IMR-90 (cell line): ENCODE data around the gene OR51E2. TPM values are rescaled to one million over a fixed set of nuclear protein-coding genes. Genes with fewer than 3 reads are reported as not detected.

Experiments
- ATAC-seq: fragments of 200-7000 bp; cut with Tn5 transposase; 2 replicates; pipeline ENCODE4 v1.9.1; 2020; ENCODE audit warnings: low read depth, mild to moderate bottlenecking, moderate library complexity
- BruUV-seq: library from RNA; stranded (reverse); fragments of 400-500 nt; replicated peaks from 2 replicates; lab custom pipeline; 2021; lab: Mats Ljungman, UMichigan
- CTCF ChIA-PET: fragments of 300-600 bp; formaldehyde crosslinking; extraction: SDS; loops from one replicate; lab custom pipeline; 2021; ENCODE audit warnings: antibody characterized with exemption; lab: Yijun Ruan, JAX
- POLR2A ChIA-PET: fragments of 300-600 bp; sonication (Branson Sonifier 250); formaldehyde crosslinking; loops from one replicate; lab custom pipeline; 2022; ENCODE audit warnings: antibody characterized with exemption; ENCODE audit not compliant: unreplicated experiment; lab: Charles Lee
- DNase-seq: peaks from one replicate; pipeline ENCODE4 v3.0.0; 2013
- H2AFZ ChIP-seq: replicated peaks from 2 replicates; pipeline ENCODE3; 2013; ENCODE audit warnings: low read length, mild to moderate bottlenecking; ENCODE audit not compliant: poor library complexity
- H2AK5ac ChIP-seq: 2 replicates; pipeline ENCODE4 v1.6.1; 2013; ENCODE audit warnings: low read depth, low read length, inconsistent platforms
- H2AK9ac ChIP-seq: replicated peaks from 2 replicates; pipeline ENCODE3; 2013; ENCODE audit warnings: mild to moderate bottlenecking, low read depth, low read length, moderate library complexity; ENCODE audit not compliant: poor library complexity
- H2BK120ac ChIP-seq: 2 replicates; pipeline ENCODE4 v1.6.1; 2013; ENCODE audit warnings: low read depth, low read length, inconsistent platforms
- H2BK15ac ChIP-seq: 3 replicates; pipeline ENCODE4 v1.6.1; 2013; ENCODE audit warnings: low read depth, low read length, inconsistent platforms
- H2BK20ac ChIP-seq: 2 replicates; pipeline ENCODE4 v1.6.1; 2013; ENCODE audit warnings: low read depth, mild to moderate bottlenecking, inconsistent platforms, low read length, moderate library complexity
- H2BK5ac ChIP-seq: 2 replicates; pipeline ENCODE4 v1.6.1; 2013; ENCODE audit warnings: mild to moderate bottlenecking, low read depth, low read length, inconsistent platforms; ENCODE audit not compliant: poor library complexity, severe bottlenecking
- H3K14ac ChIP-seq: replicated peaks from 2 replicates; pipeline ENCODE4 v1.6.1; 2013; ENCODE audit warnings: low read depth, low read length, inconsistent platforms
- H3K18ac ChIP-seq: 2 replicates; pipeline ENCODE4 v1.6.1; 2013; ENCODE audit warnings: low read depth, low read length, control low read depth
- H3K23ac ChIP-seq: 2 replicates; pipeline ENCODE4 v1.6.1; 2013; ENCODE audit warnings: low read depth, low read length, inconsistent platforms
- H3K27ac ChIP-seq: 2 replicates; pipeline ENCODE4 v1.5.1; 2013; ENCODE audit warnings: mild to moderate bottlenecking, control low read depth, low read length; ENCODE audit not compliant: insufficient read depth
- H3K27me3 ChIP-seq: 2 replicates; pipeline ENCODE4 v1.6.1; 2013; ENCODE audit warnings: low read length; ENCODE audit not compliant: control insufficient read depth, insufficient read depth
- H3K36me3 ChIP-seq: 2 replicates; pipeline ENCODE4 v1.6.1; 2013; ENCODE audit warnings: low read length, mixed read lengths; ENCODE audit not compliant: control insufficient read depth, insufficient read depth
- H3K4ac ChIP-seq: 2 replicates; pipeline ENCODE4 v1.6.1; 2013; ENCODE audit warnings: low read depth, low read length, inconsistent platforms
- H3K4me1 ChIP-seq: 2 replicates; pipeline ENCODE4 v1.6.1; 2013; ENCODE audit warnings: low read length, mixed read lengths; ENCODE audit not compliant: control insufficient read depth, insufficient read depth
- H3K4me2 ChIP-seq: 2 replicates; pipeline ENCODE4 v1.6.1; 2013; ENCODE audit warnings: low read depth, mild to moderate bottlenecking, control low read depth, low read length, moderate library complexity
- H3K4me3 ChIP-seq: 2 replicates; pipeline ENCODE4 v1.5.1; 2013; ENCODE audit warnings: low read depth, mild to moderate bottlenecking, control low read depth, low read length, moderate library complexity; ENCODE audit not compliant: insufficient read depth
- H3K56ac ChIP-seq: 2 replicates; pipeline ENCODE4 v1.6.1; 2013; ENCODE audit warnings: low read length, inconsistent platforms; ENCODE audit not compliant: insufficient read depth; ENCODE audit errors: extremely low read depth
- H3K79me1 ChIP-seq, 2 experiments: 2 replicates each; pipeline ENCODE4 v1.6.1; 2013; ENCODE audit warnings: low read length in 2 of 2, inconsistent platforms in 1 of 2, low read depth in 1 of 2
- H3K9ac ChIP-seq: 2 replicates; pipeline ENCODE4 v1.6.1; 2013; ENCODE audit warnings: low read depth, low read length, control low read depth
- H3K9me1 ChIP-seq: 2 replicates; pipeline ENCODE4 v1.6.1; 2013; ENCODE audit warnings: low read length, inconsistent platforms; ENCODE audit not compliant: insufficient read depth
- H3K9me3 ChIP-seq: 2 replicates; pipeline ENCODE4 v1.6.1; 2013; ENCODE audit warnings: low read length; ENCODE audit not compliant: control insufficient read depth, insufficient read depth
- H4K20me1 ChIP-seq: 2 replicates; pipeline ENCODE4 v1.6.1; 2013; ENCODE audit warnings: low read length, inconsistent platforms; ENCODE audit not compliant: insufficient read depth
- H4K5ac ChIP-seq: 2 replicates; pipeline ENCODE4 v1.6.1; 2013; ENCODE audit warnings: mild to moderate bottlenecking, low read depth, low read length, control low read depth
- H4K8ac ChIP-seq, 2 experiments: 2 replicates each; pipeline ENCODE4 v1.6.1; 2013; ENCODE audit warnings: low read depth in 2 of 2, low read length in 2 of 2, control low read depth in 1 of 2, inconsistent platforms in 1 of 2
- H4K91ac ChIP-seq: 2 replicates; pipeline ENCODE4 v1.6.1; 2013; ENCODE audit warnings: low read depth, low read length, inconsistent platforms; ENCODE audit not compliant: insufficient read depth
- BHLHE40 ChIP-seq: fragments of 150-350 bp; IDR thresholded peaks from 2 replicates; pipeline ENCODE4 v1.6.1; 2016; ENCODE audit warnings: mild to moderate bottlenecking, low read depth, low read length
- CEBPB ChIP-seq: IDR thresholded peaks from 2 replicates; pipeline ENCODE4 v1.6.1; 2012; ENCODE audit warnings: low read depth, low read length, improper control_type of control experiment
- CHD1 ChIP-seq: IDR thresholded peaks from 2 replicates; pipeline ENCODE4 v1.6.1; 2012; ENCODE audit warnings: low read depth, low read length, improper control_type of control experiment
- ELK1 ChIP-seq: fragments of 150-350 bp; IDR thresholded peaks from 2 replicates; pipeline ENCODE4 v1.6.1; 2016; ENCODE audit warnings: low read depth, mild to moderate bottlenecking, low read length, moderate library complexity, borderline replicate concordance
- FOS ChIP-seq: fragments of 150-350 bp; IDR thresholded peaks from 2 replicates; pipeline ENCODE4 v1.6.1; 2016; ENCODE audit warnings: low read depth, low read length
- MAFK ChIP-seq: IDR thresholded peaks from 2 replicates; pipeline ENCODE4 v1.6.1; 2012; ENCODE audit warnings: low read depth, low read length, improper control_type of control experiment
- MAZ ChIP-seq: IDR thresholded peaks from 2 replicates; pipeline ENCODE4 v1.6.1; 2012; ENCODE audit warnings: low read depth, mild to moderate bottlenecking, low read length, improper control_type of control experiment, moderate library complexity, borderline replicate concordance
- MXI1 ChIP-seq: IDR thresholded peaks from 2 replicates; pipeline ENCODE4 v1.6.1; 2012; ENCODE audit warnings: low read depth, mild to moderate bottlenecking, low read length, moderate library complexity, borderline replicate concordance
- NFE2L2 ChIP-seq: fragments of 150-350 bp; IDR thresholded peaks from 2 replicates; pipeline ENCODE4 v1.6.1; 2016; ENCODE audit warnings: low read depth, mild to moderate bottlenecking, low read length
- POLR2A ChIP-seq: IDR thresholded peaks from 2 replicates; pipeline ENCODE4 v1.6.1; 2012; ENCODE audit warnings: mild to moderate bottlenecking, low read depth, low read length
- RAD21 ChIP-seq: IDR thresholded peaks from 2 replicates; pipeline ENCODE4 v1.6.1; 2012; ENCODE audit warnings: low read length, improper control_type of control experiment
- RCOR1 ChIP-seq: IDR thresholded peaks from 2 replicates; pipeline ENCODE4 v1.6.1; 2012; ENCODE audit warnings: mild to moderate bottlenecking, low read length, improper control_type of control experiment; ENCODE audit not compliant: insufficient replicate concordance
- RFX5 ChIP-seq: IDR thresholded peaks from 2 replicates; pipeline ENCODE4 v1.8.0; 2012; ENCODE audit warnings: low read depth, mild to moderate bottlenecking, low read length, moderate library complexity
- SMC3 ChIP-seq: fragments of 150-350 bp; IDR thresholded peaks from 2 replicates; pipeline ENCODE4 v1.6.1; 2016; ENCODE audit warnings: low read depth, mild to moderate bottlenecking, antibody characterized with exemption, low read length, moderate library complexity
- USF2 ChIP-seq: fragments of 150-350 bp; IDR thresholded peaks from 2 replicates; pipeline ENCODE4 v1.6.1; 2017; ENCODE audit warnings: mild to moderate bottlenecking, antibody characterized with exemption, low read length, low read depth
- WGBS, 2 experiments: methylation state at CpG; one replicate each; pipeline versions ENCODE4 v1.1.5 to v1.1.7; 2013; ENCODE audit warnings: missing lambda C conversion rate in 2 of 2; ENCODE audit not compliant: insufficient read length in 1 of 2; ENCODE audit errors: extremely low coverage in 2 of 2; 5-methylcytosine and 5-hydroxymethylcytosine counted together
- dilution Hi-C: fragments of 300-500 bp; cut with HindIII; formaldehyde crosslinking; loops from one replicate; pipeline ENCODE4 v1.14.3; 2018; ENCODE audit warnings: low sequenced_read_pairs; ENCODE audit not compliant: unreplicated experiment
- in situ Hi-C: fragments of 300-500 bp; cut with MboI; formaldehyde crosslinking; loops from 3 replicates; pipeline ENCODE4 v1.14.3; 2019; ENCODE audit warnings: low sequenced_read_pairs, inconsistent platforms, mixed read lengths
- intact Hi-C: fragments of 100-400 bp; cut with micrococcal nuclease; formaldehyde crosslinking; loops from 2 replicates; pipeline ENCODE4 v1.10.0; 2022
- polyA plus RNA-seq, 3 experiments: library from polyadenylated mRNA; depleted of rRNA; stranded (reverse); fragments of >200 nt; gene quantifications; 2 replicates each; pipeline ENCODE4 v1.2.3, GENCODE V29; 2012; ENCODE audit warnings: low replicate concordance in 1 of 3
- total RNA-seq: library from RNA; depleted of rRNA; stranded (reverse); fragments of >200 nt; gene quantifications from 2 replicates; pipeline ENCODE4 v1.2.3, GENCODE V29; 2012
- TF ChIP-seq, protein P1 (sequence below): conservative IDR thresholded peaks from 2 replicates; pipeline ENCODE4 v1.5.1; 2012; ENCODE audit warnings: mild to moderate bottlenecking, low read depth, low read length, improper control_type of control experiment

Gene OR51E2
- total and polyA plus RNA-seq, 2 of the 4 experiments (the other 2 are of a cell fraction), result 0.72 to 1.3 TPM

DNA sequence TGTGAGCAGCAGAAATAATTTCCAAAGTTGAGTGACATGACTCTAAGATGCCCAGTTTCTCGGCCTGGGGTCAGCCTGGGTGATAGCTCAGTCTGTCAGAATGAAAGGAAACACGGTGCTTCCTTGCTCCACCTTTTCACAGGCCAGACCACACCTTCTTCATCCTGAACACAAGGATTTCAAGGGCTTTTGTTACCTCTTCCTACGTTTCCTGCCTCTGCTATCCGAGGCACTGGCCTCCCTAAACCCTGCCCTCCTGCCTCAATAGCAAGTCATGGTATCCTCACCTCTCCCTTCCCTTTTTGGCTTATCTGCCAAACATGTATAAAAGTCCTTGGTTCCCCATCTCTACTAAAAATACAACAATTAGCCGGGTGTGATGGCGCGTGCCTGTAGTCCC, 55.6 kb downstream of the OR51E2 start:
- WGBS, 2 experiments, result 75% methylated on average over 3 of the region's 7 CpGs; no CpG with 5 or more reads in 1 of the 2 experiments
- H3K9ac ChIP-seq, result no peak overlapping the region
- H3K4me3 ChIP-seq, result no peak overlapping the region
- no peak overlapping the region for H3K23ac ChIP-seq
- H3K27ac ChIP-seq, result no peak overlapping the region
- no peak overlapping the region for H2BK120ac ChIP-seq
- ChIA-PET CTCF (no interaction called here), POLR2A (no interaction called here)
- no peak overlapping the region; the same call in 1 of the 2 replicates for H4K91ac ChIP-seq
- DNase-seq (no peak), ATAC-seq (no peak)
- H4K8ac ChIP-seq, result no peak overlapping the region
- no peak overlapping the region for H3K4me2 ChIP-seq
- TF ChIP-seq CHD1, result no peak
- TF ChIP-seq BHLHE40, result no peak
- no peak for TF ChIP-seq MXI1
- TF ChIP-seq, protein P1, sequence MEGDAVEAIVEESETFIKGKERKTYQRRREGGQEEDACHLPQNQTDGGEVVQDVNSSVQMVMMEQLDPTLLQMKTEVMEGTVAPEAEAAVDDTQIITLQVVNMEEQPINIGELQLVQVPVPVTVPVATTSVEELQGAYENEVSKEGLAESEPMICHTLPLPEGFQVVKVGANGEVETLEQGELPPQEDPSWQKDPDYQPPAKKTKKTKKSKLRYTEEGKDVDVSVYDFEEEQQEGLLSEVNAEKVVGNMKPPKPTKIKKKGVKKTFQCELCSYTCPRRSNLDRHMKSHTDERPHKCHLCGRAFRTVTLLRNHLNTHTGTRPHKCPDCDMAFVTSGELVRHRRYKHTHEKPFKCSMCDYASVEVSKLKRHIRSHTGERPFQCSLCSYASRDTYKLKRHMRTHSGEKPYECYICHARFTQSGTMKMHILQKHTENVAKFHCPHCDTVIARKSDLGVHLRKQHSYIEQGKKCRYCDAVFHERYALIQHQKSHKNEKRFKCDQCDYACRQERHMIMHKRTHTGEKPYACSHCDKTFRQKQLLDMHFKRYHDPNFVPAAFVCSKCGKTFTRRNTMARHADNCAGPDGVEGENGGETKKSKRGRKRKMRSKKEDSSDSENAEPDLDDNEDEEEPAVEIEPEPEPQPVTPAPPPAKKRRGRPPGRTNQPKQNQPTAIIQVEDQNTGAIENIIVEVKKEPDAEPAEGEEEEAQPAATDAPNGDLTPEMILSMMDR, result no peak
- no peak for TF ChIP-seq MAFK
- TF ChIP-seq POLR2A, result no peak
- no peak for TF ChIP-seq MAZ
- no peak for TF ChIP-seq CEBPB
- no peak for TF ChIP-seq FOS
- TF ChIP-seq RCOR1, result no peak
- no peak for TF ChIP-seq ELK1
- TF ChIP-seq NFE2L2, result no peak
- no peak for TF ChIP-seq RAD21
- no peak for TF ChIP-seq USF2
- TF ChIP-seq RFX5, result no peak
- TF ChIP-seq SMC3, result no peak
- no peaks in the 10 kb centered on the region for H3K27me3 ChIP-seq
- no peak overlapping the region for H3K18ac ChIP-seq
- H3K14ac ChIP-seq, result 0 out of 2 replicates have a peak overlapping the region, but pooled peaks have one; percentile 14
- H2AFZ ChIP-seq, result no peak overlapping the region
- no TSS peak for BruUV-seq
- no peak overlapping the region for H3K4ac ChIP-seq
- dilution Hi-C loops (no loop called here), in situ Hi-C loops (no loop called here), intact Hi-C loops (no loop called here)
- H2BK15ac ChIP-seq, result no peak overlapping the region
- H2BK20ac ChIP-seq, result 0 out of 2 replicates have a peak overlapping the region, but pooled peaks have one; percentile 0
- no peaks in the 10 kb centered on the region for H3K4me1 ChIP-seq
- no peaks in the 10 kb centered on the region for H3K9me1 ChIP-seq
- H4K5ac ChIP-seq, result no peak overlapping the region
- no peaks in the 10 kb centered on the region for H3K79me1 ChIP-seq
- H4K20me1 ChIP-seq, result no peaks in the 10 kb centered on the region
- no peak overlapping the region for H3K56ac ChIP-seq
- no peaks in the 10 kb centered on the region for H3K36me3 ChIP-seq
- no peak overlapping the region for H2AK5ac ChIP-seq
- H3K9me3 ChIP-seq, result no peaks in the 10 kb centered on the region
- no peak overlapping the region for H2AK9ac ChIP-seq
- H2BK5ac ChIP-seq, result no peak overlapping the region
